Thyroid gland (tissue), 4 donors: ENCODE results near the gene CDC20B. TPM values are rescaled to one million over a fixed set of nuclear protein-coding genes. Genes with fewer than 3 reads are reported as not detected.
"Not testable (repeated sequence)": the region's sequence is repeated elsewhere in the genome, so short reads cannot be mapped to it uniquely, and the experiment has no call there.

ENCODE experiments used
- DNase-seq, 2 donors: peaks; one replicate each; pipeline ENCODE4 v3.0.0-alpha.2; 2019
- H3K27ac ChIP-seq, 3 donors: fragments of 200-600 bp; sonication (generic); 1 replicate in 2 of 3; 2 replicates in 1 of 3; pipeline ENCODE4 v1.5.1; 2016 to 2019; ENCODE audit warnings: mild to moderate bottlenecking in 1 of 3, moderate library complexity in 1 of 3
- H3K27me3 ChIP-seq: fragments of 200-600 bp; sonication (generic); one replicate; pipeline ENCODE4 v1.5.1; 2019
- H3K36me3 ChIP-seq, 2 donors: fragments of 200-600 bp; sonication (generic); one replicate each; pipeline ENCODE4 v1.5.1; 2016 to 2019
- H3K4me1 ChIP-seq, 2 donors: fragments of 200-600 bp; sonication (generic); one replicate each; pipeline ENCODE4 v1.5.1; 2017 to 2019
- H3K4me3 ChIP-seq, 3 donors: fragments of 200-600 bp; sonication (generic); replicated peaks in 1 of 3; 1 replicate in 2 of 3; 2 replicates in 1 of 3; pipeline ENCODE4 v1.5.1; 2016; ENCODE audit warnings: mild to moderate bottlenecking in 1 of 3
- H3K9me3 ChIP-seq: fragments of 200-600 bp; sonication (generic); one replicate; pipeline ENCODE4 v1.5.1; 2017
- POLR2A ChIP-seq, 2 donors: fragments of 450-650 bp; IDR thresholded peaks; one replicate each; pipeline ENCODE4 v1.6.1; 2017; ENCODE audit warnings: antibody characterized with exemption in 2 of 2, mild to moderate bottlenecking in 2 of 2, moderate library complexity in 1 of 2
- WGBS, 2 donors: methylation state at CpG; one replicate each; pipeline ENCODE4 v1.1.5; 2017; 5-methylcytosine and 5-hydroxymethylcytosine counted together
- intact Hi-C: fragments of 100-400 bp; cut with DNase I; formaldehyde crosslinking; loops from one replicate; pipeline ENCODE4 v1.15.1; 2023
- total RNA-seq, 4 donors: library from RNA; depleted of rRNA; stranded (reverse); fragments of >200 nt; gene quantifications; one replicate each; pipeline ENCODE4 v1.2.3, GENCODE V29; 2016
- TF ChIP-seq, protein P1 (sequence below), 6 experiments: fragments of 200-600 bp in 3 of 6; fragments of 450-650 bp in 3 of 6; sonication (generic) in 3 of 6; IDR thresholded peaks; one replicate each; pipeline ENCODE4 v1.5.1; 2016 to 2019; ENCODE audit warnings: antibody characterized with exemption in 6 of 6, mild to moderate bottlenecking in 2 of 6, inconsistent platforms in 1 of 6, moderate library complexity in 1 of 6

The CDC20B gene
- total RNA-seq, 4 donors from 2014 or later, result not detected

DNA sequence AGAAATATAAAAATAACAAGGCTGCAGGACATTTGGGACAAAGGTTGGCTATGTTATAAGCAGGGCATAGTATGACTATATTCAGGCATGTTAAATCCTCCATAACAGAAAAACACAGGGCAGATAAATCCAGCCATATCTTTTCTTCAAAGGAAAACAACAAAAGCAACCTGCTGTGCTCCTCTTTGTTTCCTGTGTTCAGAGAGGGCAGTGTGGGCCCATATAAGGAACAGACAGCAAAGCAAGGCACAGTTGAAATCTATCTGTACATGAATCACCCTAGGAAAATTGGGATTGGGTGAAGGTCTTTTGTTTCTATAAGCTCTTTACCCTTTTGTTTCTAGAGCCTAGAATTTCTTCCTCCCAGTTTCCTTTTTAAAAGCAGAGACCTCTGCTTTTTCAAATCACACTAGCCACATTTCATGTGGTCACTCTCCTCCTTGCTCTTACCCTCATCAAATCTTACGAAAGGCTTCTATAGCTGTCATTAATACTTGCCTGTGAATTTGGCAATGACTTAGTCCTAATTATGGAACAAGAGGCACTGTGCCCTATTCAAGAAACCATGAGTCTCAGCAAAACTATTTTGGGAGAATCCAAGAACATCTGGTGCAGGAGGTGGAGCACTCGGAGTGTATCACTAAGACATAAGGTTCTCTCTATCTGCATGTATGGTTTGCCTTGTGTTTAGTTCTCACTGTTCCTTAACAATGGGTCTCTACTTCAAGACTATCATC is 68.8 kb downstream of the CDC20B start:
- Histone ChIP-seq H3K36me3 (no peaks in the 10 kb centered on the region), H3K27ac (no peak overlapping the region), H3K4me1 (no peaks in the 10 kb centered on the region), H3K4me3 (no peak overlapping the region), H3K27me3 (no peaks in the 10 kb centered on the region), H3K9me3 (no peaks in the 10 kb centered on the region)
- no peak for DNase-seq
- TF ChIP-seq POLR2A (IDR thresholded peaks at IDR 0.05), result no peak
- TF ChIP-seq, protein P1, sequence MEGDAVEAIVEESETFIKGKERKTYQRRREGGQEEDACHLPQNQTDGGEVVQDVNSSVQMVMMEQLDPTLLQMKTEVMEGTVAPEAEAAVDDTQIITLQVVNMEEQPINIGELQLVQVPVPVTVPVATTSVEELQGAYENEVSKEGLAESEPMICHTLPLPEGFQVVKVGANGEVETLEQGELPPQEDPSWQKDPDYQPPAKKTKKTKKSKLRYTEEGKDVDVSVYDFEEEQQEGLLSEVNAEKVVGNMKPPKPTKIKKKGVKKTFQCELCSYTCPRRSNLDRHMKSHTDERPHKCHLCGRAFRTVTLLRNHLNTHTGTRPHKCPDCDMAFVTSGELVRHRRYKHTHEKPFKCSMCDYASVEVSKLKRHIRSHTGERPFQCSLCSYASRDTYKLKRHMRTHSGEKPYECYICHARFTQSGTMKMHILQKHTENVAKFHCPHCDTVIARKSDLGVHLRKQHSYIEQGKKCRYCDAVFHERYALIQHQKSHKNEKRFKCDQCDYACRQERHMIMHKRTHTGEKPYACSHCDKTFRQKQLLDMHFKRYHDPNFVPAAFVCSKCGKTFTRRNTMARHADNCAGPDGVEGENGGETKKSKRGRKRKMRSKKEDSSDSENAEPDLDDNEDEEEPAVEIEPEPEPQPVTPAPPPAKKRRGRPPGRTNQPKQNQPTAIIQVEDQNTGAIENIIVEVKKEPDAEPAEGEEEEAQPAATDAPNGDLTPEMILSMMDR (IDR thresholded peaks at IDR 0.05), result no peak
- whole genome bisulfite sequencing, 2 donors, result 78 to 93% methylated on average over 2 of the region's 2 CpGs
- intact Hi-C loops, result no loop called here

DNA sequence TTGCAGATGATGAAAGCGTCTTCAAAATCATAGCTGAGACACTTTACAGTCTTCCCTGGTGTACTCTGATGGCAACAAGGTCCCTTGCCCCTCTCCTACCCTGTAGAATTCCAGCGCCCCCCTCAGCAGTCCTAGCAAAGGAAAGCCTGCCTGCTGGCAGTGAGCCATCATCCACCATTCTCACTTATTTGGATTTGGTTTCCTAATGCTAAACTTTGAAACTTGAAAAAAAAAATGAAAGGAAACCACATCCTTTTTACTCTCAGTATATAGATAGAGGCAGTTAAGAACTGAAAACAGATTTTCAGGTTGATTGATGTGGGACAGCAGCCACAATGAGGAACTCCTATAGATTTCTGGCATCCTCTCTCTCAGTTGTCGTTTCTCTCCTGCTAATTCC is 70.6 kb downstream of the CDC20B start, which contains the start of gene GZMA:
GZMA (plus strand) TSS at position 299 of the 400 bp plus-strand sequence; CDS start at position 336, 37 bp downstream.
- 72 to 74% methylated on average over 3 of the region's 3 CpGs for WGBS, 2 donors
- intact Hi-C loops, result no loop called here
- Histone ChIP-seq H3K4me1 (no peaks in the 10 kb centered on the region), H3K4me3 (no peak within 1 kb of the TSS), H3K27me3 (no peaks in the 10 kb centered on the region), H3K27ac (no peak within 1 kb of the TSS), H3K36me3 (no peaks in the 10 kb centered on the region), H3K9me3 (no peaks in the 10 kb centered on the region)
- TF ChIP-seq, protein P1 (IDR thresholded peaks at IDR 0.05), result no peak
- TF ChIP-seq POLR2A (IDR thresholded peaks at IDR 0.05), result no peak
- no peak for DNase-seq

DNA sequence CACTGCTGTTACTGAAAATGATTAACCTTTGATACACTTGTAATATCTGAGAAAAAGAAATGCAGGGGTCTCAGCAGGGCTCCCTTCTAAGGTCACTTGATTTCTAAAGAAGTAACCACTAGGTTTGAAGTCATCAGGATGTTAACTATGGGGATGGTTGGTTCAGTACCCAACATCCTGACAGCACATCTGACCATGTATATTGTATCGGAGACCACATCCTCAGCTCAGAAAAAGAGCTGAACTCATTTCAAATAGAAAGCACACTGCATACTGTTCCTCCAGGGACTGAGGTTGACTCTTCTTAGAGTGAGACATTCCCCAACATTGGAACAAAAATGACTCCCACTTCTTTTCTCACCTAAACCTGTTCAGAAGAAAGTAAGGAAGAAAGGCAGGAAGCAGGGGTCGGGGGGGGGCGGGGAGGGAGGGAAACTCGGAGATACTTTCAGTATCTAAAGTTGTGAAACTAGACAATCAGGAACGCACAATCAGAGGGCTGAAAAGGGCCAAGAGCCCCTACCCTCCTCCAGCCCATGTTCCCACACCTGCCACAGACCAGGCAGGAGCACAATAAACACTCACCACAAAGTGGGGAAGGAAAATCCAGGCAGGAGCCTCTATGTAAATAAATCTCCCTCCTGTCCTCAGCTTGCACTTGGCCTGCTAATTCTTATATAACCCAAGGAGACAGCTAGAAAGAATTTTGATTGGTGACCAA is 71.3 kb downstream of the CDC20B start:
- WGBS, 2 donors, result 59 to 77% methylated on average over 5 of the region's 5 CpGs
- no peak for DNase-seq
- intact Hi-C loops, result no loop called here
- H3K4me3 ChIP-seq, result no peak overlapping the region
- H3K27ac ChIP-seq, result no peak overlapping the region
- no peaks in the 10 kb centered on the region for H3K4me1 ChIP-seq
- H3K9me3 ChIP-seq, result no peaks in the 10 kb centered on the region
- no peaks in the 10 kb centered on the region for H3K27me3 ChIP-seq
- TF ChIP-seq, protein P1 (IDR thresholded peaks at IDR 0.05), result no peak
- TF ChIP-seq POLR2A (IDR thresholded peaks at IDR 0.05), result no peak
- H3K36me3 ChIP-seq, result no peaks in the 10 kb centered on the region

DNA sequence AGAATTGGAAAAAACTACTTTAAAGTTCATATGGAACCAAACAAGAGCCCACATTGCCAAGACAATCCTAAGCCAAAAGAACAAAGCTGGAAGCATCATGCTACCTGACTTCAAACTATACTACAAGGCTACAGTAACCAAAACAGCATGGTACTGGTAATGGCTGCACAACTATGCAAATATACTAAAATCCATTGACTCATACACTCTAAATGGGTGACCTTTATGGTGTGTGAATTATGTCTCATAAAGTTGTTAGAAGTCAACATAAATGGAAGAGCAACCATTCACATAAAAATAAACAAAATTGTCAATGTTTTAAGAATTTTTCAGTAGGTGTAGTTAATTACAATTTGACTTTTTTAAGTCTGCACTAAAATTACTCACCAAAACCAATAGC is 71.8 kb downstream of the CDC20B start:
- H3K36me3 ChIP-seq, DNase-seq, H3K9me3 ChIP-seq, H3K27ac ChIP-seq, H3K27me3 ChIP-seq, H3K4me3 ChIP-seq, H3K4me1 ChIP-seq, intact Hi-C loops: not testable (repeated sequence)

- Histone ChIP-seq H3K27me3 (no peaks in the 10 kb centered on the region), H3K36me3 (no peaks in the 10 kb centered on the region), H3K4me3 (no peak overlapping the region), H3K4me1 (no peaks in the 10 kb centered on the region), H3K9me3 (no peaks in the 10 kb centered on the region), H3K27ac (no peak overlapping the region)
- intact Hi-C loops, result no loop called here
- TF ChIP-seq, protein P1 (IDR thresholded peaks at IDR 0.05), result no peak
- no peak for TF ChIP-seq POLR2A (IDR thresholded peaks at IDR 0.05)
- peak in 1 of 2 donors; percentile 1 for DNase-seq
- WGBS, 2 donors, result 37 to 44% methylated on average over 5 to 6 of the region's 6 CpGs
Observed at GRCh38 chr5:55096861-55097260, 76.1 kb downstream of the CDC20B start.
